ENCODE data around the gene CCDC117.
"Not testable (repeated sequence)": the region's sequence is repeated elsewhere in the genome, so short reads cannot be mapped to it uniquely, and the experiment has no call there.

Gene CCDC117

GRCh38 chr22:28824455-28824854 is 52.0 kb downstream of the CCDC117 start:
- H3K9me3 Mint-ChIP-seq; H3K27me3 Mint-ChIP-seq (ENCODE audit: low read depth): not testable (repeated sequence)
- peak overlapping the region; percentile 80 for H3K27ac Mint-ChIP-seq
- H3K4me3 Mint-ChIP-seq, result peak overlapping the region; percentile 25
- peaks cover 62% of the 10 kb centered on the region for H3K4me1 Mint-ChIP-seq (ENCODE audit: low read depth)
- H3K36me3 Mint-ChIP-seq (ENCODE audit: low read depth), result peaks cover 37% of the 10 kb centered on the region

- Mint-ChIP-seq H3K4me1 (ENCODE audit: low read depth) (peaks cover 57% of the 10 kb centered on the region), H3K36me3 (ENCODE audit: low read depth) (peaks cover 35% of the 10 kb centered on the region)
- H3K4me3 Mint-ChIP-seq; H3K27me3 Mint-ChIP-seq (ENCODE audit: low read depth); H3K27ac Mint-ChIP-seq; H3K9me3 Mint-ChIP-seq: not testable (repeated sequence)
Observed at GRCh38 chr22:28826430-28826829, 53.9 kb downstream of the CCDC117 start.

- Mint-ChIP-seq H3K4me3 (no peak overlapping the region), H3K27ac (no peak overlapping the region), H3K4me1 (ENCODE audit: low read depth) (peaks cover 52% of the 10 kb centered on the region), H3K27me3 (ENCODE audit: low read depth) (no peaks in the 10 kb centered on the region), H3K9me3 (no peaks in the 10 kb centered on the region), H3K36me3 (ENCODE audit: low read depth) (peaks cover 34% of the 10 kb centered on the region)
Observed at GRCh38 chr22:28826921-28827320, 54.4 kb downstream of the CCDC117 start.

- H3K27ac Mint-ChIP-seq, result peak overlapping the region; percentile 80
- H3K9me3 Mint-ChIP-seq, result no peaks in the 10 kb centered on the region
- H3K4me3 Mint-ChIP-seq, result no peak overlapping the region
- H3K4me1 Mint-ChIP-seq (ENCODE audit: low read depth), result peaks cover 42% of the 10 kb centered on the region
- H3K36me3 Mint-ChIP-seq (ENCODE audit: low read depth), result peaks cover 32% of the 10 kb centered on the region
- no peaks in the 10 kb centered on the region for H3K27me3 Mint-ChIP-seq (ENCODE audit: low read depth)
Observed at GRCh38 chr22:28829358-28830181, 57.1 kb downstream of the CCDC117 start.

DNA sequence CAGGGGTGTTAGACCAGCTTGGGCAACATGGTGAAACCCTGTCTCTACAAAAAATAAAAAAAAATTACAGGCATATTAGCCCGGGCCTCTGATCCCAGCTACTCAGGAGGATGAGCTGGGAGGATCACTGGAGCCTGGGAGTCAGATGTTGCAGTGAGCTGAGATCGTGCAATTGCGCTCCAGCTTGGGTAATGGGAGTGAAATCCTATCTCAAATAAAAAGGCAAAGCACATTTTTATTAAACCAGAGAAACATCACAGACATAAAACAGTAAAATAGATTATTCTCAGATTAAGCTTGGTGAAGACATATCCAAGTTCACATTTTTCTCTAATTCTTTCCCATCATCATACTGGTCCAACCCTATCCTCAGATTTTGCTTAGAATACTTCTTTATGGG is 57.9 kb downstream of the CCDC117 start:
- H3K36me3 Mint-ChIP-seq (ENCODE audit: low read depth), result peaks cover 34% of the 10 kb centered on the region

GRCh38 chr22:28831140-28832072 is 58.9 kb downstream of the CCDC117 start:
- Mint-ChIP-seq H3K9me3 (no peaks in the 10 kb centered on the region), H3K27me3 (ENCODE audit: low read depth) (no peaks in the 10 kb centered on the region), H3K36me3 (ENCODE audit: low read depth) (peaks cover 32% of the 10 kb centered on the region), H3K4me1 (ENCODE audit: low read depth) (peaks cover 37% of the 10 kb centered on the region), H3K4me3 (no peak overlapping the region), H3K27ac (no peak overlapping the region)

More for the DNA sequence above, 57.9 kb downstream of the CCDC117 start:
- Mint-ChIP-seq H3K27ac (no peak overlapping the region), H3K4me3 (no peak overlapping the region), H3K4me1 (ENCODE audit: low read depth) (peaks cover 40% of the 10 kb centered on the region), H3K9me3 (no peaks in the 10 kb centered on the region), H3K27me3 (ENCODE audit: low read depth) (no peaks in the 10 kb centered on the region)

DNA sequence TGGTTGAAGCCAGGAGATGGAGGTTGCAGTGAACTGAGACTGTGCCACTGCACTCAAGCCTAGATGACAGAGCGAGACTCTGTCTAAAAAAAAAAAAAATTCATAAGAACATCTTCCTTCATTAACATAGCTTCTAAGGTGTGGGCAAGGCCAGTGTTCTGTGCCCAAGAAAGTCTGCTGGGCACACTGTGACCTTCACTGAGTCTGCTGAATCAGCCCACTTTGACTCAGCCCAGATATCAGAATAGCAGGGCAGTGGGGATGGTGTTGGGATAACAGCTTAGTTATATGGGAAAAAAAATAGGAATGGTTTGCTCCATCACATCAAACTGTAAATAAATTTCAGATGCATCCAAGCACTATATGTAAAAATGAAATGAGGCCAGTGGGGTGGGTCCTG is 60.2 kb downstream of the CCDC117 start:
- peaks cover 20% of the 10 kb centered on the region for H3K36me3 Mint-ChIP-seq (ENCODE audit: low read depth)
- H3K4me3 Mint-ChIP-seq, result no peak overlapping the region
- H3K27ac Mint-ChIP-seq, result no peak overlapping the region
- peaks cover 27% of the 10 kb centered on the region for H3K4me1 Mint-ChIP-seq (ENCODE audit: low read depth)
- no peaks in the 10 kb centered on the region for H3K27me3 Mint-ChIP-seq (ENCODE audit: low read depth)
- H3K9me3 Mint-ChIP-seq, result no peaks in the 10 kb centered on the region

DNA sequence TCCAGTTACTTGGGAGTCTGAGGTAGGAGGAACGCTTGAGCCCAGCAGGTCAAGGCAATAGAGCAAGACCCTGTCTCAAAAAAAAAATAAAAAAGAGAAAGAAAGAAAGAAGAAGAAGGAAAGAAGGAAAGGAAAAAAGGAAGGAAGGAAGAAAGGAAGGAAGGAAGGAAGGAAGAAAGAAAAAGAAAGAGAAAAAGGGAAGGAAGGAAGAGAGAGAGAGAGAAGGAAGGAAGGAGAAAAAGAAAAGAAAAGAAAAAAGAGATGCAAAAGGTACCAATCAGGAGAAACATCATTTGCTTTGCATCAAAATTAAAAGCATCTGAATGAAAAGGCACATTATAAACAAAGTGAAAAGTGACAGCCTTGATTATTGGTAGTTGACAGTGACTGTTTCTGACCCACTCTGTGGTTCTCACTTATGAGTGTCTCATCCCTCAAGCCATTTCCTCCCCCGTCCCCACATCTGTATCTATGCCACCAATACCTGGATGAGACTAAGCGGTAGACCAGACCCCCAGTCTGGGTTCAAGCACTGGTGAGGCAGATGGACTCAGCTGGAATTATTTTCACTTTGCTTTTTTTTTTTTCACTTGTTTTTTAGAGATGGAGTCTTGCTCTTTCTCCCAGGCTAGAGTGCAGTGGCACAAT is 60.9 kb downstream of the CCDC117 start:
- Mint-ChIP-seq H3K36me3 (ENCODE audit: low read depth) (peaks cover 17% of the 10 kb centered on the region), H3K9me3 (no peaks in the 10 kb centered on the region), H3K4me3 (no peak overlapping the region), H3K27ac (no peak overlapping the region), H3K4me1 (ENCODE audit: low read depth) (peaks cover 24% of the 10 kb centered on the region), H3K27me3 (ENCODE audit: low read depth) (no peaks in the 10 kb centered on the region)

DNA sequence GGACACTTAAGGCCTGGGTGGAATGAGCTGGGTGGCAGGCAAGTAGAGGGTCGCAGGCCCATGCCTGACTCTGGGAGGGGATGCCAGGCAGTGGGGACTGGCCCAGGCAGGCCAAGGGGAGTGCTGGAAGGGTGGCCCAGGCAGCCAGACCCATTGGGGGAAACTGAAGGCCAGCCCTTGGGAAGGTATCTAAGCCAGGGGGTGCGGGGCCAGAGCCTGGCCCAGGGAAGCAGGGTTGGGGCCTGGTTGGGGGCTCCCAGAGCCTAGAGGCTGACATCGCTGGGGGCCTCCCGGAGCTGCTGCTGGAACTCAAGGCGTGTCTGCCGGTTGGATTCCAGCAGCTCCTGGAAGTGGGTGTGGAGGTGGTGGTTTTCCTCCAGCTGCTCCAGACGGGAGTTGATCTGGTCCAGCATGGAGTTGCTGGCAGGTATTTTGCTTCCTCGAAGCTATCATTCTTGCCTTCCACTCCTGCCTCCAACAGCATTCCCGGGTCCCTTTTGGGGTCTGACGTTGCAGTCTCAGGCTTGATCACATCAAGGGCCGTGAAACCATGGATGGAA is 63.2 kb downstream of the CCDC117 start:
- Mint-ChIP-seq H3K9me3 (no peaks in the 10 kb centered on the region), H3K4me3 (no peak overlapping the region), H3K36me3 (ENCODE audit: low read depth) (peaks cover 14% of the 10 kb centered on the region), H3K27me3 (ENCODE audit: low read depth) (no peaks in the 10 kb centered on the region), H3K27ac (no peak overlapping the region), H3K4me1 (ENCODE audit: low read depth) (peaks cover 13% of the 10 kb centered on the region)

DNA sequence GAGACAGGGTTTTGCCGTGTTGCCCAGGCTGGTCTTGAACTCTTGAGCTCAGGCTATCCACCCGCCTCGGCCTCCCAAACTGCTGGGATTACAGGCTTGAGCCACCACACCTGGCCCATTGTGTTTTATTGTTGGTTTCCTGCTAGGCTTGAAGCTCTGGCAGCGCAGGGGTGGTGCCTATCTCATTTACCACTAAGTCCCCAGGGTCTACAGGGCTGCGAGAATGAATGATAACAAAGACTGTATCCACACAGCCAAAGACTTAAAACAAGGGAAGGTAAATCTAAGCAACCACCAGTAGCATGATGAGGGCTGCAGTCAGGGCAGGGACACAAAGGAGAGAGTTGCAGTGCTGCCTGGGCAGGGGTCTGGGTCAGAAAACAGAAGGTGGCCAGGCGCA is 65.1 kb downstream of the CCDC117 start:
- peaks cover 10% of the 10 kb centered on the region for H3K4me1 Mint-ChIP-seq (ENCODE audit: low read depth)
- no peak overlapping the region for H3K27ac Mint-ChIP-seq
- H3K9me3 Mint-ChIP-seq, result no peaks in the 10 kb centered on the region
- peaks cover 9% of the 10 kb centered on the region for H3K36me3 Mint-ChIP-seq (ENCODE audit: low read depth)
- H3K27me3 Mint-ChIP-seq (ENCODE audit: low read depth), result no peaks in the 10 kb centered on the region
- H3K4me3 Mint-ChIP-seq, result no peak overlapping the region

Data from T-helper 1 cell treated with Interleukin-12 subunit alpha and Interleukin-12 subunit beta and Interleukin-4 antibody, amounts not matched to agents 30 μg/mL and 1 μg/mL, for 36 hours (primary cell).